GM23338 (cell line): Measurements from ENCODE around the gene RALGPS1.
"Not testable (repeated sequence)": the region's sequence is repeated elsewhere in the genome, so short reads cannot be mapped to it uniquely, and the experiment has no call there.

ENCODE experiments used
- EZH2 ChIP-seq: fragments of 200-600 bp; sonication (generic); IDR thresholded peaks from one replicate; pipeline ENCODE4 v1.8.0; 2017; ENCODE audit warnings: antibody characterized with exemption, mild to moderate bottlenecking, low read depth; ENCODE audit not compliant: unreplicated experiment
- EZH2phosphoT487 ChIP-seq: fragments of 200-600 bp; sonication (generic); IDR thresholded peaks from one replicate; pipeline ENCODE4 v1.8.1; 2018; ENCODE audit warnings: antibody characterized with exemption; ENCODE audit not compliant: unreplicated experiment
- POLR2AphosphoS5 ChIP-seq: IDR thresholded peaks from 2 replicates; pipeline ENCODE4 v1.6.1; 2016; ENCODE audit warnings: antibody characterized with exemption, low read depth
- TF ChIP-seq, protein P1 (sequence below), 2 experiments: fragments of 200-600 bp in 1 of 2; sonication (generic) in 1 of 2; conservative IDR thresholded peaks; 2 replicates each; pipeline versions ENCODE4 v1.5.1 to v1.6.1; 2016 to 2017; ENCODE audit warnings: antibody characterized with exemption in 2 of 2, low read depth in 2 of 2, mild to moderate bottlenecking in 2 of 2, moderate library complexity in 1 of 2
- TF ChIP-seq, protein P2 (sequence below): IDR thresholded peaks from one replicate; pipeline ENCODE4 v1.6.1; 2018; ENCODE audit warnings: antibody characterized with exemption; ENCODE audit not compliant: unreplicated experiment

DNA sequence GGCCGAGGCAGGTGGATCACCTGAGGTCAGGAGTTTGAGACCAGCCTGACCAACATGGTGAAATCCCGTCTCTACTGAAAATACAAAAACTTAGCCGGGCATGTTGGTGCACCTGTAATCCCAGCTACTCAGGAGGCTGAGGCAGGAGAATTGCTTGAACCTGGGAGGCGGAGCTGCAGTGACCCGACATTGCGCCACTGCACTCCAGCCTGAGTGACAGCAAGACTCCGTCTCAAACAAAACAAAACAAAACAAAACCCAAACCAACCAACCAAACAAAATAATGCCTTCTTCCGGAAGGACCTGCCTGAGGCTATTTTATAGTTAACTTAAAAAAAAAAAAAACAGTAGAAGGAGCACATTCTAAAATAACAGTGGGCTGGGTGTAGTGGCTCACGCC is 103.4 kb downstream of the RALGPS1 start:
- TF ChIP-seq, protein P1, sequence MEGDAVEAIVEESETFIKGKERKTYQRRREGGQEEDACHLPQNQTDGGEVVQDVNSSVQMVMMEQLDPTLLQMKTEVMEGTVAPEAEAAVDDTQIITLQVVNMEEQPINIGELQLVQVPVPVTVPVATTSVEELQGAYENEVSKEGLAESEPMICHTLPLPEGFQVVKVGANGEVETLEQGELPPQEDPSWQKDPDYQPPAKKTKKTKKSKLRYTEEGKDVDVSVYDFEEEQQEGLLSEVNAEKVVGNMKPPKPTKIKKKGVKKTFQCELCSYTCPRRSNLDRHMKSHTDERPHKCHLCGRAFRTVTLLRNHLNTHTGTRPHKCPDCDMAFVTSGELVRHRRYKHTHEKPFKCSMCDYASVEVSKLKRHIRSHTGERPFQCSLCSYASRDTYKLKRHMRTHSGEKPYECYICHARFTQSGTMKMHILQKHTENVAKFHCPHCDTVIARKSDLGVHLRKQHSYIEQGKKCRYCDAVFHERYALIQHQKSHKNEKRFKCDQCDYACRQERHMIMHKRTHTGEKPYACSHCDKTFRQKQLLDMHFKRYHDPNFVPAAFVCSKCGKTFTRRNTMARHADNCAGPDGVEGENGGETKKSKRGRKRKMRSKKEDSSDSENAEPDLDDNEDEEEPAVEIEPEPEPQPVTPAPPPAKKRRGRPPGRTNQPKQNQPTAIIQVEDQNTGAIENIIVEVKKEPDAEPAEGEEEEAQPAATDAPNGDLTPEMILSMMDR (conservative IDR thresholded peaks at IDR 0.05; ENCODE audit: low read depth in 2 of 2), result not testable (repeated sequence)
- TF ChIP-seq POLR2AphosphoS5, EZH2, EZH2phosphoT487: not testable (repeated sequence)
- TF ChIP-seq, protein P2, sequence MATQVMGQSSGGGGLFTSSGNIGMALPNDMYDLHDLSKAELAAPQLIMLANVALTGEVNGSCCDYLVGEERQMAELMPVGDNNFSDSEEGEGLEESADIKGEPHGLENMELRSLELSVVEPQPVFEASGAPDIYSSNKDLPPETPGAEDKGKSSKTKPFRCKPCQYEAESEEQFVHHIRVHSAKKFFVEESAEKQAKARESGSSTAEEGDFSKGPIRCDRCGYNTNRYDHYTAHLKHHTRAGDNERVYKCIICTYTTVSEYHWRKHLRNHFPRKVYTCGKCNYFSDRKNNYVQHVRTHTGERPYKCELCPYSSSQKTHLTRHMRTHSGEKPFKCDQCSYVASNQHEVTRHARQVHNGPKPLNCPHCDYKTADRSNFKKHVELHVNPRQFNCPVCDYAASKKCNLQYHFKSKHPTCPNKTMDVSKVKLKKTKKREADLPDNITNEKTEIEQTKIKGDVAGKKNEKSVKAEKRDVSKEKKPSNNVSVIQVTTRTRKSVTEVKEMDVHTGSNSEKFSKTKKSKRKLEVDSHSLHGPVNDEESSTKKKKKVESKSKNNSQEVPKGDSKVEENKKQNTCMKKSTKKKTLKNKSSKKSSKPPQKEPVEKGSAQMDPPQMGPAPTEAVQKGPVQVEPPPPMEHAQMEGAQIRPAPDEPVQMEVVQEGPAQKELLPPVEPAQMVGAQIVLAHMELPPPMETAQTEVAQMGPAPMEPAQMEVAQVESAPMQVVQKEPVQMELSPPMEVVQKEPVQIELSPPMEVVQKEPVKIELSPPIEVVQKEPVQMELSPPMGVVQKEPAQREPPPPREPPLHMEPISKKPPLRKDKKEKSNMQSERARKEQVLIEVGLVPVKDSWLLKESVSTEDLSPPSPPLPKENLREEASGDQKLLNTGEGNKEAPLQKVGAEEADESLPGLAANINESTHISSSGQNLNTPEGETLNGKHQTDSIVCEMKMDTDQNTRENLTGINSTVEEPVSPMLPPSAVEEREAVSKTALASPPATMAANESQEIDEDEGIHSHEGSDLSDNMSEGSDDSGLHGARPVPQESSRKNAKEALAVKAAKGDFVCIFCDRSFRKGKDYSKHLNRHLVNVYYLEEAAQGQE, result not testable (repeated sequence)
